Ascending aorta (tissue), 2 donors: ENCODE measurements around the gene KRT75. TPM values are rescaled to one million over a fixed set of nuclear protein-coding genes. Genes with fewer than 3 reads are reported as not detected.

ENCODE experiments used
- DNase-seq, 2 donors: peaks; one replicate each; pipeline ENCODE4 v3.0.0-alpha.2; 2019; ENCODE audit warnings: low spot score in 2 of 2
- H3K27ac ChIP-seq, 2 donors: fragments of 200-600 bp; sonication (generic); one replicate each; pipeline ENCODE4 v1.5.1; 2016 to 2017; ENCODE audit warnings: mild to moderate bottlenecking in 1 of 2
- H3K27me3 ChIP-seq: fragments of 200-600 bp; sonication (generic); one replicate; pipeline ENCODE4 v1.5.1; 2017
- H3K36me3 ChIP-seq, 2 donors: fragments of 200-600 bp; sonication (generic); one replicate each; pipeline ENCODE4 v1.5.1; 2016
- H3K4me1 ChIP-seq, 2 donors: fragments of 200-600 bp; sonication (generic); one replicate each; pipeline ENCODE4 v1.5.1; 2016 to 2017; ENCODE audit warnings: mild to moderate bottlenecking in 1 of 2
- H3K4me3 ChIP-seq, 2 donors: fragments of 200-600 bp; sonication (generic); one replicate each; pipeline ENCODE4 v1.5.1; 2016 to 2017; ENCODE audit warnings: mild to moderate bottlenecking in 1 of 2
- H3K9me3 ChIP-seq, 2 donors: fragments of 200-600 bp; sonication (generic); one replicate each; pipeline ENCODE4 v1.5.1; 2016
- CTCF ChIP-seq, 3 experiments: fragments of 200-600 bp in 2 of 3; fragments of 450-650 bp in 1 of 3; sonication (generic) in 2 of 3; IDR thresholded peaks; one replicate each; pipeline ENCODE4 v1.5.1; 2016 to 2019; ENCODE audit warnings: antibody characterized with exemption in 3 of 3, mild to moderate bottlenecking in 1 of 3, moderate library complexity in 1 of 3
- intact Hi-C: fragments of 100-400 bp; cut with DNase I; formaldehyde crosslinking; loops from one replicate; pipeline ENCODE4 v1.15.1; 2023
- total RNA-seq: library from RNA; depleted of rRNA; stranded (reverse); fragments of >200 nt; gene quantifications from one replicate; pipeline ENCODE4 v1.1.0, GENCODE V29; 2016

The KRT75 gene
- total RNA-seq, 1 donor from 2014 or later, result not detected

DNA sequence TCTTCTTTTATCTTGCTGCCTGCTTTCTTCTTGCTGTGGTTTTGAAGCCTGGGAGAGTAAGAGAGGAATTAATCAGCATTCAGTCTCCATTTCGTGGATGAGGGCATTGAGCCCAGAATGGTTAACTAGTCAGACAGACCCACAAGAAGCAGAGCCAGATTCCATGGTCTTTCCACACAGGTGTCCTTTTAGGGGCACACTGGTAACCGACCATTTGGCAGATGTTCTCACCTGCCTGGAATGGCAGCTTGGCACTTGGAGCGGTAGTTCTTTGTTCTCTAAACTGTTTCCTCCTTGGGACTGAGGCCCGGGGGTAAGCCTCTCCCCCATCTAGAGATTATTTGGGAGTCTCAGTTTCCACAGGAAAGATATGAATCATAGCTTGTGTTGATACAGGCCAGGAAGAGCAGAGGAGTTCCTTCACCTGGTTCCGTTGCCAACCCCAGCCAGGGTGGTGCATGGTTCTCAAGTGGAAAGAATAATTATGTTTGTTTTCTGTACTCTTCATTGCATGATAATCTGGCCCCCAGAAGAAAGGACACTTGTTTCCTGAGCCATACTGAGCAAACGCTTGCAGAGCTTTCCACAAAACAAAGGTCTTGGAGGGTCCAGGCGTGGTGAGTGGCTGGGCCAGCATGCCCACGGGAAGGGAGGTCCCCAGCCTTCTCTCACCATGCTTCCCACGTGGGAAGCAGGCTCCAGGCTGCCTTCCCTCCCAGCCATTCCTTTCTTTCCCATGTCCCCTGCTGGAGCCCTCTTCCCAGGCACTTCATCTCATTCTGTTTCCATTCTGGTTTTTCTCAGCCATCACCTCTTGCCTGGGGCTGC, 2.0 kb upstream of the KRT75 start:
- H3K36me3 ChIP-seq, result no peaks in the 10 kb centered on the region
- no peaks in the 10 kb centered on the region for H3K27me3 ChIP-seq
- H3K9me3 ChIP-seq, result no peaks in the 10 kb centered on the region
- intact Hi-C loops, result no loop called here
- no peak for DNase-seq
- H3K4me3 ChIP-seq, result no peak overlapping the region
- no peak for TF ChIP-seq CTCF (IDR thresholded peaks at IDR 0.05)
- H3K27ac ChIP-seq, result no peak overlapping the region
- H3K4me1 ChIP-seq, result no peaks in the 10 kb centered on the region

GRCh38 chr12:52435659-52435999, 1.5 kb upstream of the KRT75 start:
- H3K27me3 ChIP-seq, result no peaks in the 10 kb centered on the region
- no peak overlapping the region for H3K27ac ChIP-seq
- no peaks in the 10 kb centered on the region for H3K4me1 ChIP-seq
- no peak for TF ChIP-seq CTCF (IDR thresholded peaks at IDR 0.05)
- H3K4me3 ChIP-seq, result no peak overlapping the region
- H3K36me3 ChIP-seq, result no peaks in the 10 kb centered on the region
- DNase-seq, result no peak
- no peaks in the 10 kb centered on the region for H3K9me3 ChIP-seq
- intact Hi-C loops, result no loop called here

- no peaks in the 10 kb centered on the region for H3K9me3 ChIP-seq
- intact Hi-C loops, result no loop called here
- no peaks in the 10 kb centered on the region for H3K4me1 ChIP-seq
- H3K27me3 ChIP-seq, result no peaks in the 10 kb centered on the region
- H3K4me3 ChIP-seq, result no peak overlapping the region
- no peak for DNase-seq
- TF ChIP-seq CTCF (IDR thresholded peaks at IDR 0.05), result no peak
- no peaks in the 10 kb centered on the region for H3K36me3 ChIP-seq
- H3K27ac ChIP-seq, result no peak overlapping the region
Measured at GRCh38 chr12:52434760-52435530, 774 bp upstream of the KRT75 start.

DNA sequence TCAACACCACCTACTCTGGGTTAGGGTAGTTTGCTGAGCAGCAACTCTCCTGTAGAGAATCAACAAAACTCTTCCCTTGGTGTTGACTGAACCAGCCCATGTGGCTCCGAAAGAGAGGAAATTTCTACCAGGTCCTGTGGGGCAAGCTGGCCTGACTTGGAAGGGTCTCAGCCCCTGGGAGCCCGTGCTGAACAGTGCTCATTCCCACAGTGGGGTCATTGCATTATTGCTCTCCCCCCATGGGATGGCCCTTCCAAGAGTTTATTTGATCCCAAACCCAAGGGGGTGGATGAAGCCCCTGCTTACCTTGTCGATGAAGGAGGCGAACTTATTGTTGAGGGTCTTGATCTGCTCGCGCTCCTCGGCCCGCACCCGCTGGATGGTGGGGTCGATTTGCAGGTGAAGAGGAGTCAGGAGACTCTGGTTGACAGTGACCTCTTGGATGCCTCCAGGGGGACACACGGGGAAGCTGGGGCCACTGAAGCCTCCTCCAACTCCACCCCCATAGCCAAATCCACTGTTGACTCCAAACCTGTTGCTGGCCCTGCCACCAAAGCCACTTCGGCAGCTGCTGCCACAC, 580 bp downstream of the KRT75 start:
- H3K4me1 ChIP-seq, result no peaks in the 10 kb centered on the region
- H3K4me3 ChIP-seq, result no peak overlapping the region
- no peaks in the 10 kb centered on the region for H3K27me3 ChIP-seq
- H3K36me3 ChIP-seq, result no peaks in the 10 kb centered on the region
- no peak for DNase-seq
- intact Hi-C loops, result no loop called here
- H3K27ac ChIP-seq, result no peak overlapping the region
- no peak for TF ChIP-seq CTCF (IDR thresholded peaks at IDR 0.05)
- no peaks in the 10 kb centered on the region for H3K9me3 ChIP-seq

DNA sequence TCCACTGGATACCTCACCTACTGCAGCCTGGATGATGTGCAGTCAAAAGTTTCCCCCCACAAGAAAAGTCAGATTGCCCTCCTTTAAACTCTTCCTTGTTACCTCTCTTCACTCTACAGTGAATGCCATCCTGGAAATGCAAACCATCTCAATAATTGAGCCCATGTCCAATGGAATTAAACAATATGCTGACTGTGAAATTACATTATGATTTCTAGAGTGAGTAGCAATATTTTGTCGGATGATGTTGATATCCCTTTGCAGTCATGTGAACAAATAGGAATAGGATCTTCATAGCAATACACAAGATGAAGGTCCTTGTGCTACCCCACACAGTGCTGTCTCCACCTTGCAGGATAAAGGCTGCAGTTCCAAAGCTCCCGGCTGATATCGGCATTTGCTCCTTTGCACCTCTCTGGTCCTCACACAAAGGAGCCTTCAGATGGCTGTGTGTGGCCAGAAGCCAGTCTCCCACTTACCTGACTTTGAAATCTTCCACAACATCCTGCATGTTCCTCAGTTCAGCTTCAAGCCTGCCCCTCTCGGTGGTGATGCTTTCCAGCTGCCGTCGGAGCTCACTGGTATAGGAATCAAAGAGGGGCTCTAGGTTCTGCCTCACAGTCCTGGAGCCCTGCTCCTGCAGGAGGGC, 1.5 kb downstream of the KRT75 start:
- H3K4me1 ChIP-seq, result no peaks in the 10 kb centered on the region
- TF ChIP-seq CTCF (IDR thresholded peaks at IDR 0.05), result no peak
- no peak overlapping the region for H3K4me3 ChIP-seq
- no peaks in the 10 kb centered on the region for H3K9me3 ChIP-seq
- intact Hi-C loops, result no loop called here
- no peak overlapping the region for H3K27ac ChIP-seq
- no peak for DNase-seq
- H3K36me3 ChIP-seq, result no peaks in the 10 kb centered on the region
- no peaks in the 10 kb centered on the region for H3K27me3 ChIP-seq
